ENCODE measurements around the gene C19orf73. TPM values are rescaled to one million over a fixed set of nuclear protein-coding genes. Genes with fewer than 3 reads are reported as not detected.
A peak's percentile ranks its signal among the peaks of the same experiment; 100 is the strongest.

The C19orf73 gene
- polyA plus RNA-seq, 3 donors, result 0.60 to 0.76 (median 0.66) TPM

GRCh38 chr19:49130325-49130724 is 11.4 kb upstream of the C19orf73 start:
- Mint-ChIP-seq H3K27me3 (ENCODE audit: low read depth in 3 of 3) (peaks cover 21 to 48% (median 42%) of the 10 kb centered on the region in 3 donors), H3K4me1 (peaks cover 26% of the 10 kb centered on the region), H3K4me3 (no peak overlapping the region), H3K36me3 (no peaks in the 10 kb centered on the region), H3K27ac (no peak overlapping the region), H3K9me3 (peaks cover 17 to 36% (median 23%) of the 10 kb centered on the region in 7 donors)
- no peaks in the 10 kb centered on the region for H3K79me2 ChIP-seq (ENCODE audit: insufficient read depth, low read length)
- H3K36me3 ChIP-seq (replicated peaks in 1 of 2; ENCODE audit: control insufficient read depth in 1 of 2, insufficient read depth in 2 of 2, low read length in 2 of 2), result no peaks in the 10 kb centered on the region
- DNase-seq, result no peak
- TF ChIP-seq, protein P1, sequence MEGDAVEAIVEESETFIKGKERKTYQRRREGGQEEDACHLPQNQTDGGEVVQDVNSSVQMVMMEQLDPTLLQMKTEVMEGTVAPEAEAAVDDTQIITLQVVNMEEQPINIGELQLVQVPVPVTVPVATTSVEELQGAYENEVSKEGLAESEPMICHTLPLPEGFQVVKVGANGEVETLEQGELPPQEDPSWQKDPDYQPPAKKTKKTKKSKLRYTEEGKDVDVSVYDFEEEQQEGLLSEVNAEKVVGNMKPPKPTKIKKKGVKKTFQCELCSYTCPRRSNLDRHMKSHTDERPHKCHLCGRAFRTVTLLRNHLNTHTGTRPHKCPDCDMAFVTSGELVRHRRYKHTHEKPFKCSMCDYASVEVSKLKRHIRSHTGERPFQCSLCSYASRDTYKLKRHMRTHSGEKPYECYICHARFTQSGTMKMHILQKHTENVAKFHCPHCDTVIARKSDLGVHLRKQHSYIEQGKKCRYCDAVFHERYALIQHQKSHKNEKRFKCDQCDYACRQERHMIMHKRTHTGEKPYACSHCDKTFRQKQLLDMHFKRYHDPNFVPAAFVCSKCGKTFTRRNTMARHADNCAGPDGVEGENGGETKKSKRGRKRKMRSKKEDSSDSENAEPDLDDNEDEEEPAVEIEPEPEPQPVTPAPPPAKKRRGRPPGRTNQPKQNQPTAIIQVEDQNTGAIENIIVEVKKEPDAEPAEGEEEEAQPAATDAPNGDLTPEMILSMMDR (IDR thresholded peaks at IDR 0.05), result no peak
- intact Hi-C loops (cut with micrococcal nuclease), result no loop called here
- peaks cover 0 to 16% of the 10 kb centered on the region in 2 donors for H3K9me3 ChIP-seq (replicated peaks in 1 of 2; ENCODE audit: control insufficient read depth in 1 of 2, insufficient read depth in 1 of 2, low read length in 2 of 2)
- no peak overlapping the region for H3K4me2 ChIP-seq (replicated peaks; ENCODE audit: extremely low read depth, low read length, poor library complexity, severe bottlenecking)
- WGBS (ENCODE audit: insufficient coverage), result 98% methylated on average over 23 of the region's 24 CpGs
- peaks cover 15 to 28% of the 10 kb centered on the region in 2 donors for H3K4me1 ChIP-seq (ENCODE audit: control insufficient read depth in 1 of 2, insufficient read depth in 2 of 2, low read length in 2 of 2)
- no peaks in the 10 kb centered on the region for H4K20me1 ChIP-seq (ENCODE audit: insufficient read depth, low read length)
- H2AFZ ChIP-seq (ENCODE audit: insufficient read depth, low read depth, low read length, poor library complexity, severe bottlenecking), result no peak overlapping the region
- H3K27me3 ChIP-seq (ENCODE audit: control insufficient read depth in 2 of 2, insufficient read depth in 2 of 2, low read length in 2 of 2), result peaks cover 0 to 17% of the 10 kb centered on the region in 2 donors
- no peak overlapping the region for H3K27ac ChIP-seq (ENCODE audit: low read depth in 1 of 2, low read length in 2 of 2)
- H3K4me3 ChIP-seq (replicated peaks in 1 of 3; ENCODE audit: low read depth in 2 of 3, low read length in 3 of 3), result no peak overlapping the region
- no peak overlapping the region for H3K9ac ChIP-seq (ENCODE audit: insufficient read depth, low read length, poor library complexity, severe bottlenecking)

DNA sequence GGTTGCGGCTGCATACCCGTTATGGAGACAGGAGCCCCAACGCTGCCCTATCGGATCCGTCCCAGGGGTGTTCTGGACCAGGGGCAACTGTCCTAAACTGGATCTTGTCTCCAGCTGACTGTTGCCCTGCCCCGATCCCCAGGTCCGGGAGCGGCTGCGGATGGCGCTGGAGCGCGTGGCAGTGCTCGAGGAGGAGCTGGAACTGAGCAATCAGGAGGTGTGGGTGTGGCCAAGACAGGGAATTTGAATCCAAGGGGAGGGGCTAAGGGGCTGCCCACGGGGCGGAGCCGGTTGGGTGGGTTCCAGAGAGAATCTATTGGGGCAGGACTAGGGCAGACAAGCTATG is 10.3 kb upstream of the C19orf73 start:
- intact Hi-C loops (cut with micrococcal nuclease), result no loop called here
- TF ChIP-seq, protein P1 (IDR thresholded peaks at IDR 0.05), result no peak
- no peaks in the 10 kb centered on the region for H3K36me3 Mint-ChIP-seq
- no peak for DNase-seq
- no peaks in the 10 kb centered on the region for H3K79me2 ChIP-seq (ENCODE audit: insufficient read depth, low read length)
- no peak overlapping the region for H3K4me3 Mint-ChIP-seq
- H3K9ac ChIP-seq (ENCODE audit: insufficient read depth, low read length, poor library complexity, severe bottlenecking), result no peak overlapping the region
- H3K27ac ChIP-seq (ENCODE audit: low read depth in 1 of 2, low read length in 2 of 2), result no peak overlapping the region
- peaks cover 14 to 26% of the 10 kb centered on the region in 2 donors for H3K4me1 ChIP-seq (ENCODE audit: control insufficient read depth in 1 of 2, insufficient read depth in 2 of 2, low read length in 2 of 2)
- peaks cover 24% of the 10 kb centered on the region for H3K4me1 Mint-ChIP-seq
- H3K4me3 ChIP-seq (replicated peaks in 1 of 3; ENCODE audit: low read depth in 2 of 3, low read length in 3 of 3), result no peak overlapping the region
- peaks cover 0 to 10% of the 10 kb centered on the region in 2 donors for H3K27me3 ChIP-seq (ENCODE audit: control insufficient read depth in 2 of 2, insufficient read depth in 2 of 2, low read length in 2 of 2)
- WGBS (ENCODE audit: insufficient coverage), result 76% methylated on average over 16 of the region's 16 CpGs
- H3K27ac Mint-ChIP-seq, result peak overlapping the region in 1 of 7 donors; percentile 26
- no peak overlapping the region for H2AFZ ChIP-seq (ENCODE audit: insufficient read depth, low read depth, low read length, poor library complexity, severe bottlenecking)
- H3K9me3 ChIP-seq (replicated peaks in 1 of 2; ENCODE audit: control insufficient read depth in 1 of 2, insufficient read depth in 1 of 2, low read length in 2 of 2), result peaks cover 0 to 16% of the 10 kb centered on the region in 2 donors
- peaks cover 16 to 34% (median 22%) of the 10 kb centered on the region in 7 donors for H3K9me3 Mint-ChIP-seq
- H3K36me3 ChIP-seq (replicated peaks in 1 of 2; ENCODE audit: control insufficient read depth in 1 of 2, insufficient read depth in 2 of 2, low read length in 2 of 2), result no peaks in the 10 kb centered on the region
- H3K27me3 Mint-ChIP-seq (ENCODE audit: low read depth in 3 of 3), result peaks cover 16 to 40% (median 39%) of the 10 kb centered on the region in 3 donors
- no peak overlapping the region for H3K4me2 ChIP-seq (replicated peaks; ENCODE audit: extremely low read depth, low read length, poor library complexity, severe bottlenecking)
- H4K20me1 ChIP-seq (ENCODE audit: insufficient read depth, low read length), result no peaks in the 10 kb centered on the region

All from CD14-positive monocyte (primary cell).